ENCODE results near the gene SLC25A11.

The SLC25A11 gene

DNA sequence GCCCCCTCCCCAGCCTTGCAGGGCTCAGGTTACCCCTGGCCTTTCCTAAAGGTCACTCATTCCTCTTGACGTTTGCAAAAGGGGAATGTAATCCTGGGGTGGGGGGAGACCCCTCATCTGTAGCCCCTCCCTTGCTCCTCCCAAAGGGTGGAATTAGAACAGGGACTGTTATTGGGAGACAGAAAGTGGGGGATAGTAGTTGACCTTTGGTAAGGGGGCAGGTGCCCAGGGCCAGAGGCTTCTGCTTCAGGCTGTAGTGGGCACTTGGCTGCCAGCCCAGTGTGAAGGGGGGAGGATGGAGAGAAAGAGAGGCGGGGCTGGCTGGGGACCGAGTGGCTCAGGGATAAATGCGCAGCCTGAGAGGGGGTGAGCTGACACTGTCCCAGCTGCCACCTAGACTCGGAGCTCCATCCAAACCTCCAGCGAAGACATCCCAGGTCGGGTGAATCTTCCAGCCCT is 10.9 kb upstream of the SLC25A11 start, which contains the start of gene ENO3:
ENO3 (plus strand) TSS at position 374 of the 459 bp plus-strand sequence. CDS start 711 bp downstream, outside the sequence.
- H3K4me1 ChIP-seq (ENCODE audit: insufficient read depth, poor library complexity, severe bottlenecking) = peaks cover 12% of the 10 kb centered on the region

DNA sequence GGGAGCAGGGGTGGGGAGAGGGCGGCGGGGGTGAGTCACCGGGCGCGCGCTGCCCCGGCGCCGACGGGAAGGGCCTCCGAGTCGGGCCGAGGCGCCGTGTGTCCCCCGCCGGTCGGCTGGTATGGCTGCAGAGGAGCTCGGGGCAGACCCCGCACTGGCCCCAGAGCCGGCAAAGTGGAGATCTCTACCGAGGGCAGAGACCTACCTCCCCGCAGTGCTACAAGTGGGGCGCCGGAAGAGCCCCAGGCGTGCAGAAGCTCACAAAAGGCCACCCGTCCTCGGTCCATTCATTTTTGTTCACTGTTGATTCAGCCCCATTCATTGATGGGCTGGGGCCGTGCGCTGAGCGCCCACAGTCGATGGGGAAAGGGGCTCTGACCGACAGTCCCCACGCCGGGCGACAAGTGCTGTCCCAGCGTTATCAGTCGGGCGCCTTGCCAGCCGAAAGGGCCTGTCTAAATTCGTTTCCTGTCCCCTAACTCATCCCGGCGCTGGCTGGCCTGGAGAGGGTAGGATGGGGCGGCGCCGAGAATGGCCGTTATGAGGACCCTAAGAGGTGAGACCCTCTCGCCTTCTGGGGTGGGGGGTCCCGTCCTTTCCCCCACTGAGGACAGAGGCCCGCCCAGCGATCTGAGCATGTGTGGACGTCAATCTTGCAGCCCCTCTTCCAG is 10.4 kb upstream of the SLC25A11 start:
- Histone ChIP-seq H3K9me3 (ENCODE audit: severe bottlenecking) (no peaks in the 10 kb centered on the region), H3K4me1 (ENCODE audit: insufficient read depth, poor library complexity, severe bottlenecking) (peaks cover 18% of the 10 kb centered on the region), H3K27me3 (ENCODE audit: insufficient read depth, poor library complexity, severe bottlenecking) (no peaks in the 10 kb centered on the region), H3K36me3 (ENCODE audit: low read depth) (peaks cover 28% of the 10 kb centered on the region), H3K4me3 (ENCODE audit: severe bottlenecking) (peak overlapping the region; percentile 88), H3K27ac (ENCODE audit: poor library complexity, severe bottlenecking) (peak overlapping the region; percentile 99)
- peak; percentile 14 for ATAC-seq (ENCODE audit: low read depth)
- TF ChIP-seq, protein P1, sequence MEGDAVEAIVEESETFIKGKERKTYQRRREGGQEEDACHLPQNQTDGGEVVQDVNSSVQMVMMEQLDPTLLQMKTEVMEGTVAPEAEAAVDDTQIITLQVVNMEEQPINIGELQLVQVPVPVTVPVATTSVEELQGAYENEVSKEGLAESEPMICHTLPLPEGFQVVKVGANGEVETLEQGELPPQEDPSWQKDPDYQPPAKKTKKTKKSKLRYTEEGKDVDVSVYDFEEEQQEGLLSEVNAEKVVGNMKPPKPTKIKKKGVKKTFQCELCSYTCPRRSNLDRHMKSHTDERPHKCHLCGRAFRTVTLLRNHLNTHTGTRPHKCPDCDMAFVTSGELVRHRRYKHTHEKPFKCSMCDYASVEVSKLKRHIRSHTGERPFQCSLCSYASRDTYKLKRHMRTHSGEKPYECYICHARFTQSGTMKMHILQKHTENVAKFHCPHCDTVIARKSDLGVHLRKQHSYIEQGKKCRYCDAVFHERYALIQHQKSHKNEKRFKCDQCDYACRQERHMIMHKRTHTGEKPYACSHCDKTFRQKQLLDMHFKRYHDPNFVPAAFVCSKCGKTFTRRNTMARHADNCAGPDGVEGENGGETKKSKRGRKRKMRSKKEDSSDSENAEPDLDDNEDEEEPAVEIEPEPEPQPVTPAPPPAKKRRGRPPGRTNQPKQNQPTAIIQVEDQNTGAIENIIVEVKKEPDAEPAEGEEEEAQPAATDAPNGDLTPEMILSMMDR (IDR thresholded peaks at IDR 0.05; ENCODE audit: poor library complexity, severe bottlenecking) = no peak
- no peak for DNase-seq (ENCODE audit: low spot score)

More for the DNA sequence above, 10.9 kb upstream of the SLC25A11 start, which contains the start of gene ENO3:
- ATAC-seq (ENCODE audit: low read depth) (no peak), DNase-seq (ENCODE audit: low spot score) (no peak)
- TF ChIP-seq, protein P1 (IDR thresholded peaks at IDR 0.05; ENCODE audit: poor library complexity, severe bottlenecking) = no peak
- peaks cover 23% of the 10 kb centered on the region for H3K36me3 ChIP-seq (ENCODE audit: low read depth)
- H3K27ac ChIP-seq (ENCODE audit: poor library complexity, severe bottlenecking) = peak within 1 kb of the TSS; percentile 99
- no peaks in the 10 kb centered on the region for H3K27me3 ChIP-seq (ENCODE audit: insufficient read depth, poor library complexity, severe bottlenecking)
- H3K4me3 ChIP-seq (ENCODE audit: severe bottlenecking) = peak within 1 kb of the TSS; percentile 88
- no peaks in the 10 kb centered on the region for H3K9me3 ChIP-seq (ENCODE audit: severe bottlenecking)

DNA sequence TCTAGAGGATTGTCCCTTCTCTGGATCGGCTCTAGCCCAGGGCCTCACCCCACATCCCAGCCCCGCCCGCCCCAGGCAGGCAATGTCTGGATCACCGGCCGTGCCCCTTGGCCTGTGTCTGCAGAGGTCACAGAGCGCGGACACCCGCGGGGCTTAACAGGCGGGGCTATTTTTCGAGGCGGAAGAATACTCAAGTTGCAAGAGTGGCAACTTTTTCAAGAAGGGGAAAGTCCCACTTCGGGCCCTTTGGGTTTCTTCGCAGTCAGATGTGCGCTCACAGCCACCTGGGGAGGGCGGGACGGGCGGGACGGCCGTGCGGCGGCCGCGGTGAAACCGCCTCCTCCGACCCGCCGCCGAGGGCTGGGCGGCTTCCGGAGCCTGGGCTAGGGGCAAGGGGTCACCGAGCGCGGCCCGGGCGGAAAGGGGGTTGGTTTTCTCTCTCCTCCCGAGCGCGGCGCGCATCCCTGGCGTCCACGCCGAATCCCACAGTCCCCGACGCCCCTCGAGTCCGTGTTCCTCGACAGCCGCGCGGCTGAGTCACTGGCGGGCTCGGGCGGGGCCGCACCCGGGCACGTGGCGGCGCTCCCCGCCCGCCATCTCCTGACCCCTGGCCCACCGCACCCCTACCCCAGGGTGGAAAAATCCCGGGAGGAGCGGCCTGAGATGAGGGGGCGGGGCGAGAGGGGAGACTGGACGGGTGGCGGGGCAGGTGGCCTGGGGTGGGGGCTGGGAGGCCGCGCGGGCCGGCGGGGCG is 9.7 kb upstream of the SLC25A11 start:
- ATAC-seq (ENCODE audit: low read depth) = peak; percentile 13
- peak; percentile 92 for DNase-seq (ENCODE audit: low spot score)
- H3K27me3 ChIP-seq (ENCODE audit: insufficient read depth, poor library complexity, severe bottlenecking) = no peaks in the 10 kb centered on the region

DNA sequence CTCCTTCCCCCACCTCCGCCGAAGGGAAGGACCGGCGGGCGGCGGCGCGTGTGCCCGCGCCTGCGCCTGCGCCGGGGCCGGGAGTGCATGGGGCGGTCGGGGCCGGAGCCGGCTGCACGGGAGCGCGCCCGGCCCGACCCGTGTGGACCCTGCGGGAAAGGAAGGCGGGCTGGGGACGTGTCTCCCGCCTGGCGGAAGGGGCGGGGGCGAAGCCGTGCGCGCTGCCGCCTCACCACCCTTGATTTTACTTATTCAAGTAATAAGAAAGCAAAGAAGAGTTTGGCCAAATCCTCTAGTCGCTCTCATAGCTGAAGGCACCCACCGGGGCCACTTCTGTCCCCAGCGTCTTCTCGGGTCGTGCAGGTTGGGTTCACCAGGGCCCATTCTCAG is 9.1 kb upstream of the SLC25A11 start:
- peak overlapping the region; percentile 99 for H3K27ac ChIP-seq (ENCODE audit: poor library complexity, severe bottlenecking)
- peak; percentile 50 for ATAC-seq (ENCODE audit: low read depth)
- H3K36me3 ChIP-seq (ENCODE audit: low read depth) = peaks cover 37% of the 10 kb centered on the region
- H3K4me1 ChIP-seq (ENCODE audit: insufficient read depth, poor library complexity, severe bottlenecking) = peaks cover 27% of the 10 kb centered on the region
- H3K9me3 ChIP-seq (ENCODE audit: severe bottlenecking) = no peaks in the 10 kb centered on the region
- H3K4me3 ChIP-seq (ENCODE audit: severe bottlenecking) = peak overlapping the region; percentile 88
- TF ChIP-seq, protein P1 (IDR thresholded peaks at IDR 0.05; ENCODE audit: poor library complexity, severe bottlenecking) = no peak
- no peaks in the 10 kb centered on the region for H3K27me3 ChIP-seq (ENCODE audit: insufficient read depth, poor library complexity, severe bottlenecking)
- peak; percentile 85 for DNase-seq (ENCODE audit: low spot score)

More for the DNA sequence above, 9.7 kb upstream of the SLC25A11 start:
- Histone ChIP-seq H3K27ac (ENCODE audit: poor library complexity, severe bottlenecking) (peak overlapping the region; percentile 99), H3K9me3 (ENCODE audit: severe bottlenecking) (no peaks in the 10 kb centered on the region), H3K4me1 (ENCODE audit: insufficient read depth, poor library complexity, severe bottlenecking) (peaks cover 25% of the 10 kb centered on the region), H3K36me3 (ENCODE audit: low read depth) (peaks cover 34% of the 10 kb centered on the region), H3K4me3 (ENCODE audit: severe bottlenecking) (peak overlapping the region; percentile 88)
- TF ChIP-seq, protein P1 (IDR thresholded peaks at IDR 0.05; ENCODE audit: poor library complexity, severe bottlenecking) = no peak

All from RWPE2 (cell line).